K562 (cell line): ENCODE measurements around the gene PSMG3. TPM values are rescaled to one million over a fixed set of nuclear protein-coding genes. Genes with fewer than 3 reads are reported as not detected.

Experiments used
- ARID1B ChIP-seq: fragments of 450-650 bp; IDR thresholded peaks from 2 replicates; pipeline ENCODE4 v1.6.1; 2016; ENCODE audit warnings: antibody characterized with exemption, mild to moderate bottlenecking, inconsistent platforms
- BCL6 ChIP-seq: fragments of 250-450 bp; sonication (Bioruptor Pico); IDR thresholded peaks from 2 replicates; pipeline ENCODE4 v1.4.0; 2020
- BCLAF1 ChIP-seq, 2 experiments: fragments of 450-650 bp in 1 of 2; IDR thresholded peaks; 2 replicates each; pipeline ENCODE4 v1.6.1; 2011 to 2017; ENCODE audit warnings: low read depth in 2 of 2, antibody characterized with exemption in 1 of 2, borderline replicate concordance in 1 of 2, low read length in 1 of 2, mild to moderate bottlenecking in 1 of 2, mixed read lengths in 1 of 2; ENCODE audit not compliant: control insufficient read depth in 1 of 2
- COPS2 ChIP-seq: fragments of 450-650 bp; conservative IDR thresholded peaks from 2 replicates; pipeline ENCODE4 v1.6.1; 2016; ENCODE audit warnings: mild to moderate bottlenecking, moderate library complexity
- DNMT1 ChIP-seq: fragments of 450-650 bp; IDR thresholded peaks from 2 replicates; pipeline ENCODE4 v1.6.1; 2016; ENCODE audit warnings: antibody characterized with exemption, mild to moderate bottlenecking
- JUN ChIP-seq, 2 experiments: sonication (generic) in 1 of 2; formaldehyde crosslinking in 1 of 2; IDR thresholded peaks; 2 replicates each; pipeline versions ENCODE4 v1.6.1 to v1.8.0; 2012 to 2022; ENCODE audit warnings: borderline replicate concordance in 2 of 2, mild to moderate bottlenecking in 2 of 2, improper control_type of control experiment in 1 of 2, low read depth in 1 of 2, low read length in 1 of 2, missing genetic modification reagents in 1 of 2
- MGA ChIP-seq: fragments of 450-650 bp; IDR thresholded peaks from 2 replicates; pipeline ENCODE4 v1.6.1; 2016; ENCODE audit warnings: mild to moderate bottlenecking, moderate library complexity
- PHF21A ChIP-seq: fragments of 450-650 bp; IDR thresholded peaks from 2 replicates; pipeline ENCODE4 v1.6.1; 2017; ENCODE audit warnings: low read depth, borderline replicate concordance
- SMARCA5 ChIP-seq: fragments of 450-650 bp; IDR thresholded peaks from 2 replicates; pipeline ENCODE4 v1.6.1; 2016
- SMC3 ChIP-seq: conservative IDR thresholded peaks from 2 replicates; pipeline ENCODE4 v1.6.1; 2011; ENCODE audit warnings: low read depth, low read length, improper control_type of control experiment; ENCODE audit not compliant: insufficient read depth
- SP1 ChIP-seq: sonication (generic); formaldehyde crosslinking; IDR thresholded peaks from 2 replicates; pipeline ENCODE4 v1.8.1; 2022; ENCODE audit warnings: mild to moderate bottlenecking, missing genetic modification reagents
- THAP7 ChIP-seq: fragments of 250-450 bp; sonication (Bioruptor Pico); IDR thresholded peaks from 2 replicates; pipeline ENCODE4 v1.5.0; 2021
- polyA plus RNA-seq, 8 experiments: library from polyadenylated mRNA; depleted of rRNA in 4 of 8; stranded (reverse) in 5 of 8; unstranded in 3 of 8; fragments of >200 nt; fragmentation: Nextera tagmentation in 2 of 8; fragmentation: Illumina TruSeq in 1 of 8; extraction: Ambion mirVana in 2 of 8; extraction: Trizol in 1 of 8; gene quantifications; 2 replicates each; pipeline versions ENCODE4 v1.2.1 to v1.2.3, GENCODE V29; 2011 to 2014; ENCODE audit warnings: inconsistent platforms in 1 of 8, missing spikeins in 1 of 8
- total RNA-seq, 7 experiments: library from RNA; depleted of rRNA in 6 of 7; stranded (reverse); fragments of >200 nt in 6 of 7; fragmentation: Illumina TruSeq in 2 of 7; extraction: Trizol in 2 of 7; gene quantifications; 2 replicates each; pipeline versions ENCODE4 v1.2.1 to v1.2.3, GENCODE V29; 2011 to 2021; ENCODE audit warnings: low replicate concordance in 1 of 7

The PSMG3 gene
- total and polyA plus RNA-seq, 9 of the 15 experiments (the other 6 are each of a cell fraction or from before 2014, with no cell fraction given), result 34.8 to 122 (median 80.1) TPM

GRCh38 chr7:1558181-1558811, 11.5 kb downstream of the PSMG3 start (continued):
- no peak for TF ChIP-seq MGA
- peak; percentile 18; the same call in 1 of the 2 replicates for TF ChIP-seq ARID1B
- TF ChIP-seq SMC3, result 0 out of 2 replicates have a peak, but pooled peaks have one; percentile 42
- TF ChIP-seq THAP7, result no peak
- no peak for TF ChIP-seq DNMT1
- TF ChIP-seq PHF21A, result no peak
- no peak for TF ChIP-seq COPS2
- TF ChIP-seq SMARCA5, result peak; percentile 61; the same call in 1 of the 2 replicates
- TF ChIP-seq SP1 (CRISPR knock-in tag), result no peak
- no peak for TF ChIP-seq BCLAF1 (IDR thresholded peaks at IDR 0.05; ENCODE audit: borderline replicate concordance in 1 of 2, control insufficient read depth in 1 of 2, low read depth in 2 of 2, low read length in 1 of 2)
- TF ChIP-seq BCL6 (CRISPR knock-in tag), result no peak
- TF ChIP-seq JUN (IDR thresholded peaks at IDR 0.05; ENCODE audit: borderline replicate concordance, low read depth, low read length), result no peak
- TF ChIP-seq JUN (CRISPR knock-in tag; IDR thresholded peaks at IDR 0.05; ENCODE audit: borderline replicate concordance), result no peak
